Measurements from ENCODE around the gene ARHGAP27.

Gene ARHGAP27

DNA sequence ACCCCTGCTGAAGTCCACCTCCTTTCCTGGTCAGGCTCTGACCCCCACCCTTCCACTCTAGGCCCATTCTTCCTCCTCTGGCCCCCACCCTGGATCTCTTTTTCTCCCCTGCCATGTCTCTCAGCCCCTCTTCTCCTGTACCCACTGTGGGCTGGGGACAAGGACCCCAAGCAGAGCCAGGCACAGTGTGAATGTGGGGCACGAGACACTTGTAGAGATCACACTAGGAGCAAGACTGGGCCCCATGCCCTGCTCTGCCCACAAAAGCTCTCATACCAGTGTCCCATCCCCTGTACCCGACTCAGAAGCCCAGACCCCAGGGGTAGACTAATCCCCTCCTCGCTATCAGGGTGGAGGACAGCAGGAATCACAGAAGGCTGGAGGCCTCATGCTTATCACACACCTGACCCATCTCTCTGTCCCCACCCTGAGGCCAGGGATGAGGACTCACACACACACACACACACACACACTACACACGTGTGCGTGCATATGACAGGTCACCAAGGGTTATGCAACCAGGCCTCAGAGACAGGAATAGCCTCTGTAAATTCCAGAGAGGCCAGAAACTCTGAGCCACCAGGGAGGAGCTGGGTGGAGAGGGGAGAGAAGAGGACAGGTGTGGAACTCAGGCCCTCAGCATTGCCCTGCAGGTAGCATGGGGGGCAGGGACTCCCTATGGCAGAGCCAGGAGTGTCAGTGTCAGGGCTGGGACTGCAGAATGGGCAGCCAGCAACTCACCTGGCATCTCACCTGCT lies 21.1 kb downstream of the ARHGAP27 start:
- TF ChIP-seq, protein P1, sequence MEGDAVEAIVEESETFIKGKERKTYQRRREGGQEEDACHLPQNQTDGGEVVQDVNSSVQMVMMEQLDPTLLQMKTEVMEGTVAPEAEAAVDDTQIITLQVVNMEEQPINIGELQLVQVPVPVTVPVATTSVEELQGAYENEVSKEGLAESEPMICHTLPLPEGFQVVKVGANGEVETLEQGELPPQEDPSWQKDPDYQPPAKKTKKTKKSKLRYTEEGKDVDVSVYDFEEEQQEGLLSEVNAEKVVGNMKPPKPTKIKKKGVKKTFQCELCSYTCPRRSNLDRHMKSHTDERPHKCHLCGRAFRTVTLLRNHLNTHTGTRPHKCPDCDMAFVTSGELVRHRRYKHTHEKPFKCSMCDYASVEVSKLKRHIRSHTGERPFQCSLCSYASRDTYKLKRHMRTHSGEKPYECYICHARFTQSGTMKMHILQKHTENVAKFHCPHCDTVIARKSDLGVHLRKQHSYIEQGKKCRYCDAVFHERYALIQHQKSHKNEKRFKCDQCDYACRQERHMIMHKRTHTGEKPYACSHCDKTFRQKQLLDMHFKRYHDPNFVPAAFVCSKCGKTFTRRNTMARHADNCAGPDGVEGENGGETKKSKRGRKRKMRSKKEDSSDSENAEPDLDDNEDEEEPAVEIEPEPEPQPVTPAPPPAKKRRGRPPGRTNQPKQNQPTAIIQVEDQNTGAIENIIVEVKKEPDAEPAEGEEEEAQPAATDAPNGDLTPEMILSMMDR (IDR thresholded peaks at IDR 0.05; ENCODE audit: insufficient read depth, low read depth, low read length, missing control alignments) = no peak
- DNase-seq (ENCODE audit: low read depth) = peak; percentile 40
- H3K4me3 ChIP-seq (ENCODE audit: low read length) = no peak overlapping the region

DNA sequence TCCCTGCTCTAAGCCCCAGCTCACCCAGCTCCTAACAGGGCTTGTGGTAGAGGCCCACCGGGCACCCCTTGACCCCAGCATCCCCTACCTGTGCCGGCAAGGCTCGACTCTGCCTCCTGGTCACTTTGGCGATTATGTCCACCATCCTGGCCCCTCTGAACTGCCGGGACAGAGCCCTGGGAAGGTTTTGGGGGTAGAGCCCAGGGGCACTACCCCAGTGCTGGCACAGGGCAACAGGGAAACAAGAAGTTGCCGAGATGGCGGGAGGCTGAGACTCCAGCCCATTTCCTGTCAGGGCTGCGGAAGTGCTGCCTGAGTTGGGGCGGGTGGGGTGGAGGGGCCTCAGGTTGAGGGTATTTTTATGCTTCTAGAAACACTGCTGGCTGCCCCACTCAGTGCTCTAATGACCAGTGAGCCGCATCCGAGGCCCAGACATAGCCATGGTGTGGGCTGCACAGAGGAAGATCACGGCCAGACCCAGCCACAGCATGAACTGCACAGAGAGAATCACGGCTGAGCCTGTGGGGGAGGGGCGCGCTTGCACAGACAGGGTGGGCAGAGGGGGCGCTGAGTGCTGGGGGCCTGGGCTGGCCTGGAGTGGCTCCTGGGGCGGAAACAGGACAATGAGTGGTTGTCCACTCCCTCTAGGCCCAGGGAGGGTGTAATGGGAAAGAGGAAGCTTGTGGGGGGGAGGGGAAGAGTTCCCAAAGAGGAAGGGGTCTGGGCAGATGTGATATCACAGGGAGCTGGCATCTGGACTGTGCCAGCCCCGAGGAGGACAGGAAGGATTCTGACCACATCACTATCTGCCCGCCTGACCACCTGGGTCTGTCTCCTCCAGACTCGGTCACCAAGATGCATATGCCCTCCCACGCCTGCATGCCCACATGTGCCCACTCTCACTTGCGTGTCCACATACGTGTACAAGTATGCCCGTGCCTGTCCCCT lies 22.3 kb downstream of the ARHGAP27 start:
- H3K4me3 ChIP-seq (ENCODE audit: low read length) = no peak overlapping the region
- no peak for DNase-seq (ENCODE audit: low read depth)
- TF ChIP-seq, protein P1 (IDR thresholded peaks at IDR 0.05; ENCODE audit: insufficient read depth, low read depth, low read length, missing control alignments) = no peak

DNA sequence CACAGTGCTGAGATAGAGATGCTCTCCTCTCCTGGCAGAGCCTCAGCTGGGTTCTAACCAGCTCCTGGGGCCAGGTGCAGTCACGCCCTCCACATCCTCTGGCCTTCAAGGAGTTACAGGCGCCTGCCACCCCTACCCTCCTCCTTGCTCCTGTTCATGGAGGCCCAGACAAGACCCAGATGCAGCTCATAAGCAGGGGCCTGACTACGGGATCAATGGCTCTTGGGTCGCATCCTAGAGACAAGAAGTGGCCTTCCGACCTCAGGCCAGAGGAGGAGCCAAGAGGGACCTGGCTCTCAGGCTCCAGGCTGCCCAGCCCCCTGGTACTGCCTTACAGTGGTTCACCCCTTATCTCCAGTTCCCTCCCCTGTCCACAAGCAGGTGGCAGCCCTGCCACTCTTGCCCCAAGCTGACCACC lies 23.0 kb downstream of the ARHGAP27 start:
- no peak for DNase-seq (ENCODE audit: low read depth)
- no peak overlapping the region for H3K4me3 ChIP-seq (ENCODE audit: low read length)
- TF ChIP-seq, protein P1 (IDR thresholded peaks at IDR 0.05; ENCODE audit: insufficient read depth, low read depth, low read length, missing control alignments) = no peak

DNA sequence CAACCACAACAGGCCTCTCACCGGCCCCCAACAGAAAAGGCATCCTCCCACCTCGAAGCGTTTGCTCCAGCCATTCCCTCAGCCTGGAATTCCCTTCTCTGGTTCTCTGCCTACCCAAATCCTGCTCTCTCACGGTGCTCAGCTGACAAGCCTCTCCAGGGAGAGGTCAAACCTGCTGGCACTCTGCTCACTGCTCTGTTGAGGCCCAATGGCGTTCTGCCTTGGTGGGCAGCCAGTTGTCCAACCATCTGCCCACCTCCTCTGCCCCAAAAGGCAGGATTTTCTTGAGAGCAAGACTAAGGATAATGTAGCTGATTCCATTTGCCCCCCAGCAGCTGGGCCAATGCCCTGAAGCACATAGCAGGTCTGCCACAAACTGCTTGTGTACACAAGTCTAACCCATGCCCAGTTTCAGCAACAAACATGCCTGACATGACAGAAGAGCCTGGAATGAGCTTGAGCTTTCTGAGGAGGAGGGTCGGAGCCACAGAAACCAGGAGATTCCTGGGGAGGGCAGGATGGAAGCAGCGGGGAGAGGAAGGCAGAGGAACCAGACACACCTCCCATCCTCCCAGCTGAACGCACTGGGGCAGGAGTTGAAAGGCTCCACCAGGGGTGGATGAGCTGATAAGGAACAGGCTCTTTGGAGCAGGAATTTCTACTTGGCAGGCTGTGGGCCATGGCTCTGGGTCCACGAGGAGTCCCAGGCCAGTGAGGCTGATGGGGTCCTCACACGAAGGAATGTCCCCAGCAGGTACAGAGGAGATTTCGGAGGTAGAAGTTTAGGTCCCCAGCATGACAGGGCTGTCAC lies 23.9 kb downstream of the ARHGAP27 start:
- no peak overlapping the region for H3K4me3 ChIP-seq (ENCODE audit: low read length)
- TF ChIP-seq, protein P1 (IDR thresholded peaks at IDR 0.05; ENCODE audit: insufficient read depth, low read depth, low read length, missing control alignments) = no peak
- DNase-seq (ENCODE audit: low read depth) = no peak

DNA sequence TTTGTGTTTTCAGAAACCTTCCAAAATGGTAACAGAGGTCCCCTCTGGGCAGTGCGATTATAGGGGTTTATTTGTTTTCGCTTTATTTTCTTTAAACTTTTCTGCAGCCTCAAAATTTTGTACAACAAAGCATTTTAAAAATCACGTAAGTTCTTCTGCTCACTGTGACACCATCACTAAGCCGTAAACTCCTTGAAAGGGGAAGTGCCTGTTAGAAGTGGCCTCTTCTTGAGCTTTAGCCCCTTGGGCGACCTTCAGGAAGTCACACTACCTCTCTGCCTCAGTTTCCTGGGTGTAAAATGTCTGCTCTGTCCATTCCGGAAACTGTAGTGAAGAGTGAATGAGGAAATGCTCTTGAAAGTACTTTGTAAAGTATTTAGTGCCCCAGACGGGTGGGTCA lies 26.6 kb downstream of the ARHGAP27 start:
- no peak overlapping the region for H3K4me3 ChIP-seq (ENCODE audit: low read length)
- TF ChIP-seq, protein P1 (IDR thresholded peaks at IDR 0.05; ENCODE audit: insufficient read depth, low read depth, low read length, missing control alignments) = no peak
- DNase-seq (ENCODE audit: low read depth) = no peak

DNA sequence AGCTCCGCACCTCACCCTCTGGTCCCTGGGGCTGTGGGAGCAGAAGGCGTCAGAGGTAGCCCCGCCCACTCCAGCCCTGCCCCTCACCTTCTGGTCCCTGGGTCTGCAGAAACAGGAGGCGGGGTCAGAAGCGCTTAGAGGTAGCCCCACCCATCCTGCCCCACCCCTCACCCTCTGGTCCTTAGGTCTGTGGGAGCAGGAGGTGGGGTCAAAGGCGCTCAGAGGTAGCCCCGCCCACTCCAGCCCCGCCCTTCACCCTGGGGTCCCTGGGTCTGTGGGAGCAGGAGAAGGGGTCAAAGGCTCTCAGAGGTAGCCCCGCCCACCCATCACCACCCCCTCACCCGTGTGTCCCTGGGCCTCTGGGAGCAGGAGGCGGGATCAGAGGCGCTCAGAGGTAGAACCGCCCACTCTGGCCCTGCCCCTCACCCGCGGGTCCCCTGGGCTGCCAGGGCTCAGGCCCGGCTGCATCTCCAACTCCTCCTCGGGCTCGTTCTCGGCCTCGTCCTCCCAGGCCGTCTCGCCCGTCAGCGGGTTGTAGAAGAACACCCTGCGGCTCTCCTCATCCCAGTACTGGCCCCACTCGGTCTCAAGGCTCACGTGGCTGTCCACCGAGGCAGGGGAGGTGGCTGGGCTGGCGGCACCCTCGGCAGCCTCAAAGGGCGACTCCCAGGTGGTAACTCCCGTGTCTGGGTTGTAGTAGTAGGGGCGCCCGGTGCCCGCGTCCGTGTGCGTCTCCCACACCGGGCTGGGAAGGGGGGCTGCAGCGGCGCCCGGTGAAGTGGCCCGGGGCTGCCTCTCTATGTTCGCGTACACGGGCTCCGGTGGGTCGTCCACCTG lies 27.2 kb downstream of the ARHGAP27 start:
- no peak overlapping the region for H3K4me3 ChIP-seq (ENCODE audit: low read length)
- no peak for DNase-seq (ENCODE audit: low read depth)

More for the DNA sequence above, 27.2 kb downstream of the ARHGAP27 start:
- TF ChIP-seq, protein P1 (IDR thresholded peaks at IDR 0.05; ENCODE audit: insufficient read depth, low read depth, low read length, missing control alignments) = no peak
